VCaP (cell line): Measurements from ENCODE around the gene EIF5A.

Experiments used
- H3K27ac ChIP-seq: fragments of 450-650 bp; 2 replicates; pipeline ENCODE4 v1.5.1; 2017
- CTCF ChIP-seq: fragments of 450-650 bp; conservative IDR thresholded peaks from 2 replicates; pipeline ENCODE4 v1.5.1; 2017; ENCODE audit warnings: mild to moderate bottlenecking, moderate library complexity

EIF5A gene

GRCh38 chr17:7351665-7352502, 44.5 kb downstream of the EIF5A start, which contains the start of gene KCTD11:
TSS of gene KCTD11 (plus strand) at chr17:7352162.
- peak within 1 kb of the TSS; percentile 91 for H3K27ac ChIP-seq
- TF ChIP-seq CTCF, result peak; percentile 53

GRCh38 chr17:7352503-7352889, 45.1 kb downstream of the EIF5A start:
- no peak for TF ChIP-seq CTCF
- peak overlapping the region; percentile 91 for H3K27ac ChIP-seq

GRCh38 chr17:7352910-7353635, 45.6 kb downstream of the EIF5A start:
- TF ChIP-seq CTCF, result no peak
- peak overlapping the region; percentile 91; the same call in 1 of the 2 replicates for H3K27ac ChIP-seq

GRCh38 chr17:7354262-7354843, 46.9 kb downstream of the EIF5A start:
- no peak overlapping the region for H3K27ac ChIP-seq
- TF ChIP-seq CTCF, result no peak

GRCh38 chr17:7355053-7355452, 47.6 kb downstream of the EIF5A start, which contains the start of gene TMEM95:
TSS of gene TMEM95 (plus strand) at chr17:7355156. CDS start at chr17:7355205, 49 bp downstream.
- no peak within 1 kb of the TSS for H3K27ac ChIP-seq
- no peak for TF ChIP-seq CTCF

GRCh38 chr17:7355573-7355972, 48.1 kb downstream of the EIF5A start:
- no peak overlapping the region for H3K27ac ChIP-seq
- TF ChIP-seq CTCF, result no peak

- H3K27ac ChIP-seq, result no peak overlapping the region
- TF ChIP-seq CTCF, result peak; percentile 80
Measured at GRCh38 chr17:7356072-7356549, 48.7 kb downstream of the EIF5A start.
